ENCODE measurements around the gene HAUS1.

Gene HAUS1, protein sequence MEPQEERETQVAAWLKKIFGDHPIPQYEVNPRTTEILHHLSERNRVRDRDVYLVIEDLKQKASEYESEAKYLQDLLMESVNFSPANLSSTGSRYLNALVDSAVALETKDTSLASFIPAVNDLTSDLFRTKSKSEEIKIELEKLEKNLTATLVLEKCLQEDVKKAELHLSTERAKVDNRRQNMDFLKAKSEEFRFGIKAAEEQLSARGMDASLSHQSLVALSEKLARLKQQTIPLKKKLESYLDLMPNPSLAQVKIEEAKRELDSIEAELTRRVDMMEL

GRCh38 chr18:46104128-46104911, at the start of gene HAUS1:
Gene HAUS1 (plus strand): TSS chr18:46104385. CDS start chr18:46104412, 27 bp downstream.
- DNase-seq (ENCODE audit: low read depth in 2 of 2), result peak; percentile 67 to 69

- no peak for DNase-seq (ENCODE audit: low read depth in 2 of 2)
Observed at GRCh38 chr18:46054956-46055837, 49.0 kb upstream of the HAUS1 start.

- no peak for DNase-seq (ENCODE audit: low read depth in 2 of 2)
Observed at GRCh38 chr18:46055838-46056230, 48.4 kb upstream of the HAUS1 start.

- no peak for DNase-seq (ENCODE audit: low read depth in 2 of 2)
Observed at GRCh38 chr18:46060359-46060841, 43.8 kb upstream of the HAUS1 start.

DNA sequence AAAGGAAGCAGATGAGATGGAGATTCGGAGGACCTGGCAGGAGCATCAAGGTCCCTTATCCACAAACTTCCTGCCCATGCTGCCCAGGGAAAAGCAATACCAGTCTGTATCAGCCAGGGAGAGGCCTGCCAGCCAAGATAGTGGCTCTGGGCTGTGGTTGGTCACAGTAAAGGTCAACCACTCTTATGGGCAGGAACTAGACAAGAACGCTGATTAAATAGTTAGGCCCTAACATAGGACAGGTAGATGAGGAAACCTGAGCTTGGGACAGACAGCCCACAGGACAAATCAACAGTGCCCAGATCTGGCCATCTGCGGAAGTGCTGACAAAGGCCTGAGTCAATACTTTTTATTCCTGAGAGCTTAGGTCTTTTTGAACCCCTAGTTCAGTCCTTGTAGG, 42.8 kb upstream of the HAUS1 start:
- no peak for DNase-seq (ENCODE audit: low read depth in 2 of 2)

DNA sequence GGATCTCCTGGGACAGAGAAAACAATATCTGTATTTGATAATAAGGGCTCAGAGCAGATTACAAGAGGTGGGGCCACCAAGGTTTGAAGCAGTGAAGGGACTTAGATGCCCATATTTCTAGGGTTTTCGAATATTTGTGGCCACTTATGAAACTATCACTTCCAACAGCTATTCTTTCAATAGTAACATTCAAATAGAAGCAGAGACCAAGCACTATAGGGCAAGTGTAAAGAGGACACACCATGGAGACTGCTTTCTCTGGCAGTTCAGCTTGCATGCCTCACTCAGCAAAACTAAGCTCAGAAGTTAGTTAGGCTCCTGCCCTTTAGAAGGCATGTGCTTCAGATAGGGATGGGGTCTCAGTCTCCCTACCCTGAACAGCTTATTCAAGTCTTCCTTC, 42.4 kb upstream of the HAUS1 start:
- no peak for DNase-seq (ENCODE audit: low read depth in 2 of 2)

DNA sequence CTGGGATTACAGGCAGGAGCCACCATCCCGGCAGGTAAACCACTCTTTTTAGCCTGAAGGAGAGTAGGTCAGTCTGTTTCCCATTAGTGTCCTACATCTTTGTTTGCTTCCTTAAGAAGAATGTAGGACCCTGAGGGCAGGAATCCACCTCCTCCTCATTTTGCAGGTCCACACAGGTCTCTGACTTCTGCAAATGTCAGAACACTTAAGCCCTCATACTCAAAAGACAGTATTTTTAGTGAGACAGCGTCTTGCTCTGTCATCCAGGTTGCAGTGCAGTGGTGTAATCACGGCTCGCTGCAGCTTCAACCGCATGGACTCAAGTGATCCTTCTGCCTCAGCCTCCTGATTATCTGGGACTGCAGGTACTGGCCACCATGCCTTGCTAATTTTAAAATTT, 41.4 kb upstream of the HAUS1 start:
- no peak for DNase-seq (ENCODE audit: low read depth in 2 of 2)

GRCh38 chr18:46067438-46068007, 36.7 kb upstream of the HAUS1 start:
- no peak for DNase-seq (ENCODE audit: low read depth in 2 of 2)

DNA sequence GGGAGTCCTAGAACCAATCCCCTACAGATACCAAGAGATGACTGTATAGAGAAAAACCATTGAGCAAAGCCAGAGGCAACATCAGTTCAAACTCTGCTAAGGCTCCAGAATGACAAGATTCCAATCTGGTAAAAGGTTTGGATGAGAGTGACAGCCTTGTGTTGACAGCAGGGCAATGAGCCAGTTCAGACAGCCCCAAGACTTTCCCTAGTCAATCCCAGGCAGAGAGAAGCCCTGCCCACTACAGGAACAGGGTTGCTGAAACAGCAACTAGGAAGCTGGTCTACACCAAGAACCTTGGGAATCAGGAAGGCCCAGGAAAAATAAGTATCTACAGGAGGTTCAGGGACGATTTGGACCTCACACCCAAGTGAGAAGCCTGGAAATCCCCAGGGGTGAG, 35.4 kb upstream of the HAUS1 start:
- DNase-seq (ENCODE audit: low read depth in 2 of 2), result no peak

- DNase-seq (ENCODE audit: low read depth in 2 of 2), result no peak
Observed at GRCh38 chr18:46069524-46069923, 34.7 kb upstream of the HAUS1 start.

DNA sequence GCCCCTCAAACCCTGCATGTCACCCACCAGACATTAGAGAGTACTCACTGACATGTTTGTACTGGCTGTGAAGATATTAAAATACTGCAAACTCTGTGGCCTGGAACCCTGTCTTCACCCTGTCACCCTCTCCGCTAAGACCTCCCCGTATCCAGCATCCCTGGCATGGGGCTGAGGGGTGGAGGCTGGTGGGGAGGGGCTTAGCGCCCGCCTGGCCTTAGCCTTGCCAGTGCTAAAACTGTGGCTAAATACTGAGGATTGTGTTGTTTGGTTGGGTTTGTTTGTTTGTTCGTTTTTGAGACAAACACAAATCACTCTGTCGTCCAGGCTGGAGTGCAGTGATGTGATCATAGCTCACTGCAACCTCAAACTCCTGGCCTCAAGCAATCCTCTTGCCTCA, 34.0 kb upstream of the HAUS1 start:
- no peak for DNase-seq (ENCODE audit: low read depth in 2 of 2)

DNA sequence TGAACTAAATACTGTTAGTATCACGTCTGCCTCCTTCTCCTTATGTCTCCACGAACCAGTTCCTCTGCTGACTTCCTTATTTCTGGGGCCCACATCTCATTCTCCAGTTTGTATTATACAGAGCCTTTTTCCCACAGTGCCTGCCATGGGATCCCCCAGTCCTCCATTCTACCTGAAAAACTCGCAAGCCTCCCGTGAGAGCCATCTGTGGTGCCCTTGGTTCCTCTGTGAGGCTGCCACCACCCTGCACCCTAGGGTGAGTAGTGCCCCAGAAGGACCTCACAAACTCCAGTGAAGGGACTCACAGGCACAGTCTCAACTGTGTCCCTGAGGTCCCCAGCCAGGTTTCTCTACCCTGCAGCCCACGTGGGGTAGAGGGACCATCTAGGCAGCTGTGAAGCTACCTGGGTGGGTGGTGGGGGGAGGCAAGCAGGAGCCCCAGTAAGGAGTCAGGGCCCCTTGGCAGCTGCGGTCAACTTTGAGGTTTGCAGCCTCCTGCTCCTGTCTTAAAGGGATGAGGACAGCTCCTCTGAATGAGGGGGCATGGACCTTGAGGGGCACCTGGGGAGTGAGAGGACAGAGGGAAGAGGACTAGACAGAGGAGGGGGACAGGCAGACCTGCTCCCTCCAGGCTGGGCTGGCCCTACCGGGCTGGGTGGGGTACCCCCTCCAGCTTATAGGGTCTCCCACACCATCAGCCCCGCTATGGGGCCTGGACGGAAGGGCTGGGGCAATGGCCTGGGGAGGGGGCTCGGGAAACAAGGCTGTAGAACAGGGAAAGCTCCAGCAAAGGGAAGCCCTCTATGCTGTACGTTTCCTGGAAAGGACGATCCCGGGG, 33.2 kb upstream of the HAUS1 start:
- no peak for DNase-seq (ENCODE audit: low read depth in 2 of 2)

GRCh38 chr18:46071653-46072375, 32.4 kb upstream of the HAUS1 start, which contains the start of gene PSTPIP2:
Gene PSTPIP2 (minus strand): TSS chr18:46072260. CDS start chr18:46072188, 72 bp downstream.
- DNase-seq (ENCODE audit: low read depth in 2 of 2), result no peak

DNA sequence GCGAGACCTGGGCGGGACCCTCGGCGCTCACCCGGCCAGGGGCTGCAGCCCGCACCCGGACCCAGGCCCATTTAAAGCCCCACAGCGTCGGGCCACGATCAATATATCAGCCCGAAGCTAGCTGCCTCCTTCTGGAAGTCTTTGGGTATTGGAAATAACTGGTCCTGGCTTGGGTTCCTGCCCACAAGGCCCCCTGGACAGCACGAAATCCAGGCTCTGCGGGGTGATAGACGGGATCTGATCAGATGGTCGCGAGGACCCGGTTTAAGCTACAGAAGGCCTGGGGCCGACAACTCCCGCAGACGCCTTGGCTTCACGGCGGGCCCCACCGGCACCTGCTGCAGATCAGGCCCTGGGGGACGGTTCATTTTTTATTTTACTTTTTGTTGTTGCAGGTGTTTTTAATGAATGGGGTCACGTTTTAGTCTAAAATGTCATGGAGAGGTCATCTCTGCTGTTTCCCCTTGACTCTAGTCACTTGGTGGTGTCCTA, 31.8 kb upstream of the HAUS1 start:
- DNase-seq (ENCODE audit: low read depth in 2 of 2), result no peak

DNA sequence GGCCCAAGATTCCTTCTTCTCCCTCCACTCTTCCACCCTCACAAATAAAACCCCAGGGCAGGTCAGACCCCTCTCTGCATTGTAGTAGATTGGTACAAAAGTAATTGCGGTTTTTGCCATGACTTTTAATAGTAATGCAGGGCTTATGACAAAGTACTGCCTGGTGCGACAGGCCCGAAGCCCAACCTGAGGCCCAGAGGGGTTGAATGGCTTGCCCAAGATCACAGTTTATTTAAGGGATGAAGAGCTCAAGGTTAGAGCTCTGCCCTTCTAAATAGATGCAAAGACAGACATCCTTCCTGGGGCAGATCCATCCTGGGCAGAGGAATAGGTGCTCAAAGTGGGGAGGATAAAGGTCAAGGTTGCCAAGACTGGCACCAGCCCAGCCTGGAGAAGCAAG, 31.2 kb upstream of the HAUS1 start:
- DNase-seq (ENCODE audit: low read depth in 2 of 2), result no peak

DNA sequence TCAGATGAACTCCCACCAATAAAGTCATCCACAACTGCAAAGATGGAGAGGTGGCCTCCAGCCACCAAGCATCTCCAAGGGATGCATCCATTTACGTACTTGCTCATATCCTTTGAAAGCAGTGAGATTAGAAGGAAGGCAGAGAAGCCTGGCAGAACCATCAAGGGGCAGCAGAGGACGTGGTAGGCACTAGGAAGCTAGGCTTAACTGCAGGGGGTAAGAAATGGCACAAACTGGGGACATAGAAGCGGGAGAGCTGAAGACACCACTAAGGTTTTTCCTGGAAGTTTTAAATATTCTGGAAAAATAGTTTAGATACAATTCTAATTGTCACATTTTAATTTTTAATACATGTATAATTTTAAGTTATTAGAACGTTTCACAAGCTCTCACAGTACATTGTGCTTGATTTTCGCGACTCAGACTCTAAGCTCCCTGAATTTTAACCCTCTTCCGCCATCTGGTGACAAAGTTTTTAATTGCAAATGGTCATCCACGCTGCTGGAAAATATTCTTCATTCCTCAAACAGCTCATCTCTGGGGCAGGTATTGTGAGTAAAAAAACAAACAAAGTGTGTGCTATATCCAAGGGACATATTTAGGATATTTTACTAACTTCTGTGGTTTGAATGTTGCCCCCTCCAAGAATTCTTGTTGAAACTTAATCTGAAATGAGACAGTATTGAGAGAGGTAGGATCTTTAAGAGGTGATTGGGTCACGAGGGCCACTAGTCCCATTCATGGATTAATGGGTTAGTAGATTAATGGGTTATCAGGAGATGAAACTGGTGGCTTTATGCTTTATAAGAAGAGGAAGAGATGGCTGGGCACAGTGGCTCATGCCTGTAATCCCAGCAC, 30.5 kb upstream of the HAUS1 start:
- peak; percentile 51 to 52 for DNase-seq (ENCODE audit: low read depth in 2 of 2)

- no peak for DNase-seq (ENCODE audit: low read depth in 2 of 2)
Observed at GRCh38 chr18:46079336-46079735, 24.8 kb upstream of the HAUS1 start.

GRCh38 chr18:46080156-46080555, 24.0 kb upstream of the HAUS1 start:
- no peak for DNase-seq (ENCODE audit: low read depth in 2 of 2)

GRCh38 chr18:46084431-46084830, 19.8 kb upstream of the HAUS1 start:
- no peak for DNase-seq (ENCODE audit: low read depth in 2 of 2)

All from fibroblast of skin of left quadriceps (primary cell).